Activated naive CD8-positive, alpha-beta T cell treated with anti-CD3 and anti-CD28 coated beads for 36 hours (primary cell): ENCODE measurements around the gene C1QTNF4. TPM values are rescaled to one million over a fixed set of nuclear protein-coding genes. Genes with fewer than 3 reads are reported as not detected.

ENCODE experiments used
- total RNA-seq, 2 experiments: library from RNA; stranded (reverse); gene quantifications; one replicate each; pipeline ENCODE4 v1.2.3, GENCODE V29; 2021

The C1QTNF4 gene
- total RNA-seq, 2 experiments from 2014 or later: not detected

Other genes starting within 250 kb of the C1QTNF4 start
- not detected for gene MYBPC3, start 241.7 kb downstream of the C1QTNF4 start, total RNA-seq
- under 1 TPM; 0.25 to 0.36 TPM for gene SPI1, start 215.9 kb downstream of the C1QTNF4 start, total RNA-seq
- 10 to 100 TPM; 10.9 to 11.4 TPM for gene SLC39A13, start 185.8 kb downstream of the C1QTNF4 start, total RNA-seq
- 100 to 1,000 TPM; 168 to 176 TPM for gene PSMC3, start 168.0 kb downstream of the C1QTNF4 start, total RNA-seq
- gene RAPSN, start 145.3 kb downstream of the C1QTNF4 start, total RNA-seq: under 1 TPM in 1 of 2 experiments, not detected in 1; 0.19 TPM
- gene CELF1, start 41.3 kb downstream of the C1QTNF4 start, total RNA-seq: 100 to 1,000 TPM; 155 to 157 TPM
- gene PTPMT1, start 28.8 kb downstream of the C1QTNF4 start, total RNA-seq: 10 to 100 TPM; 55.6 to 56.6 TPM
- gene KBTBD4, start 15.4 kb downstream of the C1QTNF4 start, total RNA-seq: 10 to 100 TPM; 19.5 to 20.0 TPM
- gene NDUFS3, start 15.3 kb downstream of the C1QTNF4 start, total RNA-seq: 100 to 1,000 TPM; 165 to 166 TPM
- gene FAM180B, start 7.7 kb downstream of the C1QTNF4 start, total RNA-seq: not detected
- gene MTCH2, start 48.1 kb upstream of the C1QTNF4 start, total RNA-seq: 100 to 1,000 TPM; 146 to 154 TPM
- gene AGBL2, start 121.0 kb upstream of the C1QTNF4 start, total RNA-seq: 1 to 10 TPM; 2.9 to 5.5 TPM
- 100 to 1,000 TPM; 107 to 116 TPM for gene FNBP4, start 172.9 kb upstream of the C1QTNF4 start, total RNA-seq